ENCODE measurements around the gene LGI2. TPM values are rescaled to one million over a fixed set of nuclear protein-coding genes. Genes with fewer than 3 reads are reported as not detected.
"Not testable (repeated sequence)": the region's sequence is repeated elsewhere in the genome, so short reads cannot be mapped to it uniquely, and the experiment has no call there.

LGI2 gene
- total RNA-seq, 1 donor from 2014 or later, result 20.5 TPM

GRCh38 chr4:25065431-25065858 lies 34.7 kb upstream of the LGI2 start:
- H3K4me3 Mint-ChIP-seq (ENCODE audit: unreplicated experiment), result no peak overlapping the region
- no peaks in the 10 kb centered on the region for H3K4me1 Mint-ChIP-seq (ENCODE audit: low read depth, unreplicated experiment)
- no peak overlapping the region for H3K27ac Mint-ChIP-seq (ENCODE audit: unreplicated experiment)
- DNase-seq, result no peak
- no peaks in the 10 kb centered on the region for H3K36me3 Mint-ChIP-seq (ENCODE audit: unreplicated experiment)
- no peaks in the 10 kb centered on the region for H3K27me3 Mint-ChIP-seq (ENCODE audit: unreplicated experiment)
- H3K9me3 Mint-ChIP-seq (ENCODE audit: unreplicated experiment), result peaks cover 2% of the 10 kb centered on the region
- TF ChIP-seq, protein P1, sequence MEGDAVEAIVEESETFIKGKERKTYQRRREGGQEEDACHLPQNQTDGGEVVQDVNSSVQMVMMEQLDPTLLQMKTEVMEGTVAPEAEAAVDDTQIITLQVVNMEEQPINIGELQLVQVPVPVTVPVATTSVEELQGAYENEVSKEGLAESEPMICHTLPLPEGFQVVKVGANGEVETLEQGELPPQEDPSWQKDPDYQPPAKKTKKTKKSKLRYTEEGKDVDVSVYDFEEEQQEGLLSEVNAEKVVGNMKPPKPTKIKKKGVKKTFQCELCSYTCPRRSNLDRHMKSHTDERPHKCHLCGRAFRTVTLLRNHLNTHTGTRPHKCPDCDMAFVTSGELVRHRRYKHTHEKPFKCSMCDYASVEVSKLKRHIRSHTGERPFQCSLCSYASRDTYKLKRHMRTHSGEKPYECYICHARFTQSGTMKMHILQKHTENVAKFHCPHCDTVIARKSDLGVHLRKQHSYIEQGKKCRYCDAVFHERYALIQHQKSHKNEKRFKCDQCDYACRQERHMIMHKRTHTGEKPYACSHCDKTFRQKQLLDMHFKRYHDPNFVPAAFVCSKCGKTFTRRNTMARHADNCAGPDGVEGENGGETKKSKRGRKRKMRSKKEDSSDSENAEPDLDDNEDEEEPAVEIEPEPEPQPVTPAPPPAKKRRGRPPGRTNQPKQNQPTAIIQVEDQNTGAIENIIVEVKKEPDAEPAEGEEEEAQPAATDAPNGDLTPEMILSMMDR (IDR thresholded peaks at IDR 0.05; ENCODE audit: partially characterized antibody, unreplicated experiment), result no peak

DNA sequence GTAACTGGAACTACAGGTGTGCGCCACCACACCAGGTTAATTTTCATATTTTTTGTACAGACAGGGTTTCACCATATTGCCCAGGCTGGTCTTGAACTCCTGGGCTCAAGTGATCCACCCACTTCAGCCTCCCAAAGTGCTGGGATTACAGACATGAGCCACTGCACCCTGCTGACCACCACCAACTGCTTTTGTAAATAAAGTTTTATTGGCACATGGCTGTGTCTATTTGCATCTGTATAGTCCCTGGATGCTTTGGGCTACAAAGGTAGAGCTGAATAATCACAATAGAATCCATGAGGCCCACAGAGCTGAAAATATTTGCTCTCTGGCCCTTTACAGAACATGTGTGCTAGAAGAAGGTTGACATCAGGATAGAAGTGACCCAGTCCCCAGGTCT lies 33.7 kb upstream of the LGI2 start:
- not testable (repeated sequence) for H3K4me1 Mint-ChIP-seq (ENCODE audit: low read depth, unreplicated experiment)

GRCh38 chr4:25063116-25063515 lies 32.4 kb upstream of the LGI2 start:
- no peaks in the 10 kb centered on the region for H3K36me3 Mint-ChIP-seq (ENCODE audit: unreplicated experiment)
- H3K27me3 Mint-ChIP-seq (ENCODE audit: unreplicated experiment), result no peaks in the 10 kb centered on the region
- TF ChIP-seq, protein P1 (IDR thresholded peaks at IDR 0.05; ENCODE audit: partially characterized antibody, unreplicated experiment), result no peak
- peaks cover 4% of the 10 kb centered on the region for H3K9me3 Mint-ChIP-seq (ENCODE audit: unreplicated experiment)
- no peak overlapping the region for H3K27ac Mint-ChIP-seq (ENCODE audit: unreplicated experiment)
- H3K4me1 Mint-ChIP-seq (ENCODE audit: low read depth, unreplicated experiment), result no peaks in the 10 kb centered on the region
- no peak for DNase-seq
- no peak overlapping the region for H3K4me3 Mint-ChIP-seq (ENCODE audit: unreplicated experiment)

More for the DNA sequence above, 33.7 kb upstream of the LGI2 start:
- DNase-seq; H3K4me3 Mint-ChIP-seq (ENCODE audit: unreplicated experiment); H3K9me3 Mint-ChIP-seq (ENCODE audit: unreplicated experiment); H3K27me3 Mint-ChIP-seq (ENCODE audit: unreplicated experiment); H3K27ac Mint-ChIP-seq (ENCODE audit: unreplicated experiment); H3K36me3 Mint-ChIP-seq (ENCODE audit: unreplicated experiment): not testable (repeated sequence)

GRCh38 chr4:25062098-25062497 lies 31.4 kb upstream of the LGI2 start:
- no peaks in the 10 kb centered on the region for H3K27me3 Mint-ChIP-seq (ENCODE audit: unreplicated experiment)

DNA sequence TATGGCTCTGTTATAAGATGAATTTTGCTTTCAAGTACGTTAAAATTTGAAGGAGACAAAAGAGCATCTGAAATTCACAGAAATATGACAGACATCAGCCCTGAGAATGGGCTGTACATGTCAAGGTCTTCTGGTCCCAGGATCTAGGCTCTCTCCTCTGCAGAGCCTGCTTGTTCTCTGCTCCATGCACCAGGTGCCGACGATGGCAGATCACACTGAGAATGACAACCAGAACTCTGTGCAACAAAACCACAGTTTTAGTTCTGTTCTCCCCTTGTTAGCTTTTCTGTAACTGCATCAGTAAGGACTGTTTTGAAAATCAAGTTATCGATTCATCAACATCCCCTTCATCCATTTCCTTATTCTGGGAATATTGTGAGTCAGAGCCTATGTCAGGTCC lies 30.9 kb upstream of the LGI2 start:
- TF ChIP-seq, protein P1 (IDR thresholded peaks at IDR 0.05; ENCODE audit: partially characterized antibody, unreplicated experiment), result no peak
- Mint-ChIP-seq H3K4me1 (ENCODE audit: low read depth, unreplicated experiment) (no peaks in the 10 kb centered on the region), H3K27ac (ENCODE audit: unreplicated experiment) (no peak overlapping the region), H3K4me3 (ENCODE audit: unreplicated experiment) (no peak overlapping the region), H3K9me3 (ENCODE audit: unreplicated experiment) (peaks cover 4% of the 10 kb centered on the region), H3K36me3 (ENCODE audit: unreplicated experiment) (peaks cover 5% of the 10 kb centered on the region), H3K27me3 (ENCODE audit: unreplicated experiment) (no peaks in the 10 kb centered on the region)
- no peak for DNase-seq

More at GRCh38 chr4:25062098-25062497, 31.4 kb upstream of the LGI2 start:
- TF ChIP-seq, protein P1 (IDR thresholded peaks at IDR 0.05; ENCODE audit: partially characterized antibody, unreplicated experiment), result no peak
- Mint-ChIP-seq H3K4me3 (ENCODE audit: unreplicated experiment) (no peak overlapping the region), H3K4me1 (ENCODE audit: low read depth, unreplicated experiment) (no peaks in the 10 kb centered on the region), H3K9me3 (ENCODE audit: unreplicated experiment) (peaks cover 4% of the 10 kb centered on the region), H3K27ac (ENCODE audit: unreplicated experiment) (no peak overlapping the region), H3K36me3 (ENCODE audit: unreplicated experiment) (peaks cover 5% of the 10 kb centered on the region)
- no peak for DNase-seq

- no peak for DNase-seq
- Mint-ChIP-seq H3K9me3 (ENCODE audit: unreplicated experiment) (peaks cover 4% of the 10 kb centered on the region), H3K27ac (ENCODE audit: unreplicated experiment) (no peak overlapping the region), H3K27me3 (ENCODE audit: unreplicated experiment) (no peaks in the 10 kb centered on the region), H3K4me3 (ENCODE audit: unreplicated experiment) (no peak overlapping the region), H3K4me1 (ENCODE audit: low read depth, unreplicated experiment) (no peaks in the 10 kb centered on the region), H3K36me3 (ENCODE audit: unreplicated experiment) (peaks cover 5% of the 10 kb centered on the region)
- TF ChIP-seq, protein P1 (IDR thresholded peaks at IDR 0.05; ENCODE audit: partially characterized antibody, unreplicated experiment), result no peak
Observed at GRCh38 chr4:25060963-25061340, 30.2 kb upstream of the LGI2 start.
